NCI-H2171 (cell line): ENCODE results near the gene GABRG2.
"Not testable (repeated sequence)": the region's sequence is repeated elsewhere in the genome, so short reads cannot be mapped to it uniquely, and the experiment has no call there.

ENCODE experiments used
- DNase-seq: peaks from one replicate; lab custom pipeline; 2025; lab: John Stamatoyannopoulos, UW

The GABRG2 gene

DNA sequence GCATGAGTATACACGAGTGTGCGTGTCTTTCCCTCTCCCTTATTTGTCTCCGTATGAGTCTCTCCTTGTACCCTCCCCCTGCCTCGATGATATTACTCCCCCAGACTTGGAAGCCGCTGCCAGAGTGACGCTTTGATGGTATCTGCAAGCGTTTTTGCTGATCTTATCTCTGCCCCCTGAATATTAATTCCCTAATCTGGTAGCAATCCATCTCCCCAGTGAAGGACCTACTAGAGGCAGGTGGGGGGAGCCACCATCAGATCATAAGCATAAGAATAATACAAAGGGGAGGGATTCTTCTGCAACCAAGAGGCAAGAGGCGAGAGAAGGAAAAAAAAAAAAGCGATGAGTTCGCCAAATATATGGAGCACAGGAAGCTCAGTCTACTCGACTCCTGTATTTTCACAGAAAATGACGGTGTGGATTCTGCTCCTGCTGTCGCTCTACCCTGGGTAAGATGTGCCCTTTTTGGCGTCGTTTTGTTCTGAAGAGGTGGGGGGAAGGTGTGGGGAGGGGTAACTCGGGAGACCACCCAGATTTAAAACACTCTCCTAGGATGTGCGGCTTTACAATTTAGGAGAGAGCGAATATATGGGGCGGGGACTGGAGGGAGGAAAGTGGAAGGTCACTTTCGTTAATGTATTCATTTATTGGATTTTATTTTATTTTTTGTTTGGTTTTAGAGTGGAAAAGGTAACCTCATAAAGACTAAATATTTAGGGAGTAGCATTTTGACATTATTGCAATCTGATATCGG lies at the start of gene GABRG2:
Gene GABRG2, plus strand, starts transcription at position 119 of the 757 bp plus-strand sequence. Its CDS starts 227 bp downstream, at position 346.
- DNase-seq, result no peak

DNA sequence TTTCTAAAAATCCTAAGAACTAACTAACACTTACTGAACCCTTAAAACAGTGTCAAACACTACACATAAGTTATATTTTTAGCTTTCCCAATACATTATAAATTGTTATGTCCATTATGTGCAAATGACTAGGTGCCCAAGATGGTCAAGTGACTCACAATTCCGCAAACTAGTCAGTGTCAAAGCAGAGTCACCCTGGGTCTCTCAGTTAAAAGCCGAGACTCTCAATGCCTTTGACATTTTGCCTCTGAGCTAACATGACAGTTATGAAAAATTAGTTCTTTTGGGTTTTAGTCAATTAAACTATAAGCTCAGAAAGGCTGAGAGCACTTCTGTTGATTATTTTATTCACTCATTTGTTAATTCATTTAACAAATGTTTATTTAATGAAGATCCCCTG lies 42.3 kb upstream of the GABRG2 start:
- no peak for DNase-seq

DNA sequence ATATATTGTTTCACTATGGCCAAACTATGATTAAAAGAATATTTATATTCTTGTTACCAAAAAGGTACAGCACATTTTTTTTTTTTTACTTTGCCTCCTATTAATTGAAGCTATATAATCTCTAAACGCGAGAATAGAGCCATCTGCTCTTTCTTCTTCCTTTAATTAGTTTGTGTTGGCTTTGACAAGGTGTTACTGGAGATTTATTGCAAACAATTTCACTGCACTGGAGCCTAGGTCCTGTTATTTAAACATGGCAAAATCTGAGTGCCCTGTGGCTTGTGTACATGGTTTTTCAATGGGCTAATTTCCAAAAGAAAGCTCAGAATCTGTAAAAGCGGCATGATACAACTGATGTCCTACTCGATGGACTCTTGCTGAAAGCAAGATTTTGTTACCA lies 40.8 kb upstream of the GABRG2 start:
- DNase-seq, result no peak

DNA sequence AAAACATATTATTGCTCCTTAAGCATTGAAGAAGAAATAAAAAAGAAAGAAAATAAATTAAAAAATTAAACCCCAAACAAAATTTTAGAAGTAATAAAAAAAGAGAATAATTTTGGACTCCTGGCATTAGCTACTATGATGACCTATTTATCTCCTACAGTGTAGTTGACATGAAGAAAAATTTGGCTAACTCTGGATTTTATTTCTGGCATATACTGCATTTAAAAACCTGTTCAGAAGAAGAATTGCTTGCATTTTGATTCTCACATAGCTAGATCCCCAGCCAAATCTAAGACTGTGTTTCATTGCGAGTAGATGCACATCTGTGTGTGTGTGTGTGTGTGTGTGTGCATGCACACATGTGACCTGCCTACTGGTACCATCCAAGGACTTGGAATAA lies 30.1 kb upstream of the GABRG2 start:
- DNase-seq, result no peak

DNA sequence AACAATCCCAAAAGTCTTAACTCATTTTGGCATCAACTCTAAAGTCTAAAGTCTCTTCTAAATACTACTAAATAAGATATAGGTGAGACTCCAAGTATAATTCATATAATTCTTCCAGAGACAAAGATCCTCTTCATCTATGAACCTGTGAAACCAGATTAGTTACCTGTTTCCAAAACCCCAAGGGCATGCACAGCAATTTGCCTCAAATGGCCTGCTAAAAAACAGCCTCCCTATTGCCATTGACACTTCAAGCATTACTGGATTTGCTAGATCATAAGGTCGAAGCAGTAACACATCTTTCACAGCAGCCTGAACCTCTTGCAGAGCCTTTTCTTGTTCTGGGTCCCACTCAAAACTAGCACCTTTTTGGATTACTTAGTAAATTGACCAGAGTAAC lies 20.3 kb upstream of the GABRG2 start:
- DNase-seq, result no peak

DNA sequence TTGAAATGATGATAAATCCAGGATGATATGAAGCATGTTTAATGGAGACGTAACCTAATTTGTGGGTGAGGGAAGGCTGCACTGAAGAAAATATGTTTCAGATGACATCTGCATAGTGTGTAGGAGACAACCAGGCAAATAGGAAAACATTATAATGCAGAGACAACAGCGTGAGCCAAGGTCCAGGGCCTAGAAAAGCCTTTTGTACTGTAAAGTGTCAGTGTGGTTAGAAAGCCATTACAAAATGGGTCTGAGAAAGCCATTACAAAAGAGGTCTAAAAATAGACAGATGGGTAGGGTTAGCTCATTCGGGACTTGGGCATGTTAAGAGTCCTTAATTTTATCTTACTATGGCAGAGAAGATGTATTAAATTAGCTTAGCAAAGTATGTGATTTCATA lies 14.9 kb upstream of the GABRG2 start:
- no peak for DNase-seq

DNA sequence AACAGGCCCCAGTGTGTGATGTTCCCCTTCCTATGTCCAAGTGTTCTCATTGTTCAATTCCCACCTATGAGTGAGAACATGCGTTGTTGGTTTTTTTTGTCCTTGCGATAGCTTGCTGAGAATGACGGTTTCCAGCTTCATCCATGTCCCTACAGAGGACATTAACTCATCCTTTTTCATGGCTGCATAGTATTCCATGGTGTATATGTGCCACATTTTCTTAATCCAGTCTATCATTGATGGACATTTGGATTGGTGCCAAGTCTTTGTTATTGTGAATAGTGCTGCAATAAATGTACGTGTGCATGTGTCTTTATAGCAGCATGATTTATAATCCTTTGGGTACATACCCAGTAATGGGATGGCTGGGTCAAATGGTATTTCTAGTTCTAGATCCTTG lies 12.5 kb upstream of the GABRG2 start:
- not testable (repeated sequence) for DNase-seq

DNA sequence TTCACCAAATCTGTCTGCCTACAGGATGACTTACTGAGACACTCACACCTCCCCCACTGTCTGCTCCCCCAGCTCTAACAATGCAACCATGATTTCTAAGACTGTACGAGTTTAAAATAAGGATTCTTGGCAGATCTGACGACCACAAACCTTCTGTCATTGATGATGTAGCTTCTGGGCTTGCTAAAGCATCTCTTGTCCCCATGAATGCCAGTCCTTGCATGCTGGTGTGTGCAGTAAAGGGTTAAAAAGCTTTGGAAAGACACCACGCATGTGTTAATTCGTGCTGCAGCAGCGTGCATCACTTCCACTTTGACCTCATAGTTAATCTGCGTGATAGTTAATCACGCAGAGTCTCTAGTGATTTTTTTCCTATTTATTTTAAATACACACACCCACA lies 411 bp upstream of the GABRG2 start:
- DNase-seq, result no peak

DNA sequence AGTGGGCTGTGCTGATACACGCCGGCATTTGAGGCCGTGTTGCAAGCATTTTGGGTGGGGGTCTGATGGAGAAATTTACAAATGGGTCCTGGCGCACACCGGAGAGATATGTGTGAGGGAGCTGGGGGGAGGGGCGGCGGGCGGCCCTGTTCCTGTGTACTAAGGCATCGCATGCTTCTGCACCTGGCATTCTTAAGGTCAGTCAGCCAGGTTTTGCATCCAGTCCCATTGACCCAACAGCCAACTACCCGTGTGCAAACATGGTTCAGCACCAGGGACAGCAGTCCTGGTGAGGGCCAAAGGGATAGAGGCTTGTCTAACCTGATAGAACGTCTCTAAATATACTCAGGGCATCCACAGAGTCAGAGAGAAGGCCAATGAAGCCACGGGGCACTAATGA lies 839 bp downstream of the GABRG2 start:
- DNase-seq, result no peak

DNA sequence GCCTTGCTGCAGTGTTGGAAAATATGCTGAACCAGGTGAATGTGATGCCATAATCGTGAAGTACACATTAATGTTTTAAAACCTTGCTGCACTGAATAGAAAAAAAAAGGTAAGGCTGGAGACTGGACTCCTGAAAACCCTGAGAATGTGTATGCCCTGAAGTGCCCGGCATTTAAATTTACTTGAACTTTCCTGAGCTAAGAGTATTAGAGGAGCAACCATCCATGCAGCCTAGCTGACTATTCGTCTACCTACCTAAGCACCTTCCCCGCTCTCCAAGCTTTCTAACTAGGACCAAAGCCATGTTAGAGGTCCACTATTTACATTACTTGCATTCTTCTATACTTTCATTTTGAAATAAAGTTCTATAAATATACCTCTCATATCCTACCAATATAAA lies 1.4 kb downstream of the GABRG2 start:
- no peak for DNase-seq

DNA sequence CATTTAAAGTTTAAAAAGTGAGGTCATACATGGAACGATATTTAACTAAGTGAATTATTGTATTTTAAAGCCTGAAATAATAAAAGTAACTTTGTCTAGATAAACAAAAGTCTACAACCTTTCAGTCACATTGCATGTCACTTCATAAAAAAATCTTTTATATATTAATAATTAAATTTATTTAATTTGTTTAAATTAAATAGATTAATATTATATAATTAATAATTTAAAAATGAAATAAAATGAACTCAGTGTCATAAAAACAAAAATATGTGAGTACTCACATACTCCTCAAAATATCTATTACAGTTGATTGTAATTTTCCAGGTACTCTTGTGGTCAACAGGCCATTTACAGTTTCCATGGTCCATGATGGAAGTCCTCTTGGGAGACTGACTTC lies 11.2 kb downstream of the GABRG2 start:
- DNase-seq, result no peak

DNA sequence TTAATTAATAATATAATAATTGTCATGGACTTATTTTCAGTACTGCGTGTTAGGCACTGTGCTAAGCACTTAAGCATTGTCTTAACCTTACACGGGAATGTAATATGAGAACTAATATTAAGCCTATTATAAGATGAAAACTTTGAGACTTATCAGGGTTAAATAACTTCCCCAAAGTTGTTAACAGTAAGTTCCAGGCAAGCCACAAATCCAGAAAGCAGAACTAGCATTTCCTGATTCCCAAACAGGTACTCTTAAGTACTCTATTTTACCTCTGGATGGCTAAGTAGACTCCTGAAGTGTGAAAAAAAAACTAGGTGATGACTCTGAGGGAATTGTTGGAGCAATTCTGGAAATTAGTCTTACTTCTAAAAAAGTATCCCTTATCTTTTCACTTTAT lies 23.8 kb downstream of the GABRG2 start:
- DNase-seq, result no peak

DNA sequence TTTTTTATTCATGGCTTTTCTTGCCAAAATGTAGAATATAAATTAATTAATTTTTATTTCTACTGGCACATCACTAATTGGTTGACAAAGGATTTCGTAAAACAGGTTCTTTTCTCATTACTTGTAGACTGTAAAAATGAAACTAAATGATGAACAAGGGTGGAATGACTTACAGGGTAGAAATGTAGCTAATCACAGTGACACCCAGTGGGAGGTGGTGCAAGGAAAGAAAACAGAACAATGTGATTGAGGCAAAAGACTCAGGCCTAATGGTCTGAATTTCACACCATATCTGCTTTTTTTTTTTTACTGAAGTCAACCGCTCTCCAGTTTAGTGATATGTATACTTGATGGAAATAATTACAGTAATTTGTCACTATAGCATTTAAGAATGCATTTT lies 28.9 kb downstream of the GABRG2 start:
- DNase-seq, result no peak

DNA sequence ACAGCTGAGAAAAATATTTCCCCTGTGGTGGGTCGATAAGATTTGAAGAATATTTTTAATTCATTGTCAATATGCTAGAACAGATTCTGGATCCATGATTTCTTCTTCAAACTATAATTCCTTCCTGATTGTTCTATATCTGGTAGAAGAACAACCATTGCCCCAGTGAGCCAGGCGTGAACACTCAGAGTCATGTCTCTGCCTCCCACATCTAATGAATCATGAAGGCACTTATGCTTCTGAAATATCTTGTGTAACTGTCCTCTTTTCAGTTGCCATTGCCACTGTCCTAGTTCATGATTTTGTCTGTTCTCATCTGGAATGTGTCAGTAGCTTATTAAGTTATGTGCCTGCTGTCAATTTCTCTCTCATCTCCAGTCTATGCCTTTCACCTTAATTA lies 40.0 kb downstream of the GABRG2 start:
- DNase-seq, result no peak

DNA sequence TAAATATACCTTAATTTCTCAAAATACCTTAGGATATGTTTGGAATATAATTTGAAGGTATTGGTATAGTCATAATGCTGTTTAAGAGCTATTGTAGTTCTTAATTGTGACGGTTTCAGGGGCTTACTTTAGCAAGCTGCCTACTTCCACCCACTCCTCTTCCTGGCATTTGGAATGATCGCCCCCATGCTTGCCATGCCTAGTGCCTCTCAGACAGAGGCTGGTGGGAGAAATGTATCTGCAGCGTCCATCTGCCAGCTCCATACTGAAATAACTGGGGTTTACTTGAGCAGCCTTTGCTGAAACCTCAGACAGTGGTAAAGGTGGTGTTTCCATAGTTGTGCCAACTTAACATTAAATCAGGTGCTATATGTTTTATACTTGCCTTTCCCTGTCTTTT lies 52.2 kb downstream of the GABRG2 start:
- DNase-seq, result no peak

DNA sequence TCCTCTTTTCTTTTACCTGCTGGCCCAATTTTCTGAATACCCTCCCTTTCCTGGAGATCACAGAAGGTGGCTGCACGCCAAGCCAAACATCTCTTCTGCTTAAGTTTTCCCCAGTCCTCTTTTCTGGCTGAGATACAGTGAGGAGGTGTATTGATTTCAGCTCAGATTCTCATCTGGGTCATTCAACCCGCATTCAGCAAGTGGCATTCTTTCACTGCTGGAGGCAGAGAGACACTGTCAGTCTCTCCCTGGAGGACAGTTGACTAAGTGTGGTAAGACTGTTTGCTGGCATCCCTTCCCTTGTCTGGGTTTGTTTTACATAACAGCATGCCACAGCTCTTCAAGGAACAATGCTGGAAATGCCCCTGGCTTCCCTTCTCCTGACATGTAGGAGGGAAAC lies 60.5 kb downstream of the GABRG2 start:
- DNase-seq, result no peak

DNA sequence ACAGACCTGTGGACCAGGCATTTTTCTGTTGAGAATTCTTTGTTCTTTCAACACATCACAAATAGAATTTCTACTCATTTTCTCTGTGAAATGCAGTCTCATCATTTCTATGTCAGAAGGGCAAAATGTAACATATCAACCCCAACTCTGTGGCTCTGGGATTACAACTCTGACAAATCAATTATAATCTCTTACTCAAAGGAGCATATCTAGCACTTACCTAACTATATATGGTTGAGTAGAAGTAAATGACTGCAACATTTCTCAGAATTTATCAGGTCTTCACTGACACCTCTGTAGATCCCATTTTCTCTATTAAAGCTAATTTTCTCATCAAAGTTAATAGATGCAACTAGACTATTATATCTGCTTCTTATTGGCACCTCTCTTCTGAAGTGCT lies 64.8 kb downstream of the GABRG2 start:
- DNase-seq, result no peak

DNA sequence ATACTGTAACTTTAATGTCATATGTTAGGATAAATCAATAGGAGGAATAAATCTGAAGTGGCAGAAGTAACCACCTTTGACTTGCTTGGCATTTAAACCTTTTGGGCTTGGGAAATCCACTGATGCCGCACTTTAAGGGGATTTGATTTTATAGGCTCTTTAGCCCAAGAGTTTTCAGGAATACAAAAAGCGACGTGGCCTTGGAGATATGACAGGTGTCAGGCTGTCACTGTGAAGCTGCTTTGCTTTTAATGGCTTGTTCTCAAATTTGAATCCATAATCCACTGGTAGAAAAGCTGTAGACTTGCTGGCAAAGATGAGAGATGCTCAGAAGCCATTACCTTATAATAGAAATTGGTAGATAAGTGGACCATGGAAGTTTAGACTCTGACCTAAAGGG lies 71.6 kb downstream of the GABRG2 start:
- no peak for DNase-seq

DNA sequence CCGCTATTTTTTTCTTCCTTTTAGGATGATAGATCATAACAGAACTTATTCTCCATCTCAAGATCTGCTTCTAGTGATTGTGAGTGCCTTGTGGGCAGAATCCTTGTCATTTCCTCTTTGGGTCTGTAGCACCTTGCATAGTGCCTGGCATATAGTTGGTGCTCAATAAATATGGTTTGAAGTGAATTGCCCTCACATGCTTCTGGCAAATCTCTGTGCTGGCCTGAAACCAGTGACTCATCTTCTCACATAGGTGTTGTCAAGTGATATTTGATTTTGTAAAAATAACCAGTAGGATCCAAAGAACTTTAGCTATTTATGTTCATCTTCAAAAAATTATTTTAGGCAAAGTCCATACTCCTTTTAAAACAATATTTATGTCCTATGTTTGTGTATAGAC lies 86.7 kb downstream of the GABRG2 start:
- DNase-seq, result no peak

DNA sequence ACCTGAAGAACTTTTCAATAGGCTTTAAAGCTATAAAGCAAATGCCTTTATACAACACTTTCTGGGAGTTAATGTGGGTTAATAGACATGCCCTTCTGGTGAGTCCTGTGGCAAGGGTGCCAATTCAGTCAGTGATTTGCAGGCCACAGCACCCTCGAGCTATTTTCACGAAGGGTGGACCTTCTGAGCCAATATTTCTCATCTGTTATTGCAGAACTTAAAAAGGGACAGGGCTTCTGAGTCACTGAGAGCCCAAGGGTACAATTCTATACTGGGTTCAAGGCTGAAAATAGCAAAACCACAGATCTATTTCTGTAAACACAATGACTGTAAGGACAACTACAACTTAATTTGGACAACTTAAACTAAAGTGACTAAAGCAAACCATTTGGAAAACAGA lies 92.8 kb downstream of the GABRG2 start:
- DNase-seq, result no peak

DNA sequence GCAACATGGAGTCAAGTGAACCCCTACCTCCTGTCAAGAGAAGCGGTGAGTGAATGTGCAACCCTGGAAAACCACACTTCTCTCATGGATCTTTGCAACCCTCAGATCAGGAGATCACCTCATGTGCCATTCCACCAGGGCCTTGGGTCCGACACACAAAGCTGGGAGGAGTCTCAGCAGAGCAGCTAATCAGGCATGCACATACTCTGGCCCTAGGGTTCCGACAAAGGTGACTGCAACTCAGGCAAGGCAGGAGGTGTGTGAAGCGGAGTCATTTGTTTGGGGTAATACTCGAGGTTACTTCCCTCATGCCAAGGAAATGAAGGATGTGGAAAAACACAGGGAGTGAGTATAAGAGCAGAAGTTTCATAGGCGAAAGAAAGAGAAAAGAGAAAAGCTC lies 96.1 kb downstream of the GABRG2 start:
- no peak for DNase-seq

DNA sequence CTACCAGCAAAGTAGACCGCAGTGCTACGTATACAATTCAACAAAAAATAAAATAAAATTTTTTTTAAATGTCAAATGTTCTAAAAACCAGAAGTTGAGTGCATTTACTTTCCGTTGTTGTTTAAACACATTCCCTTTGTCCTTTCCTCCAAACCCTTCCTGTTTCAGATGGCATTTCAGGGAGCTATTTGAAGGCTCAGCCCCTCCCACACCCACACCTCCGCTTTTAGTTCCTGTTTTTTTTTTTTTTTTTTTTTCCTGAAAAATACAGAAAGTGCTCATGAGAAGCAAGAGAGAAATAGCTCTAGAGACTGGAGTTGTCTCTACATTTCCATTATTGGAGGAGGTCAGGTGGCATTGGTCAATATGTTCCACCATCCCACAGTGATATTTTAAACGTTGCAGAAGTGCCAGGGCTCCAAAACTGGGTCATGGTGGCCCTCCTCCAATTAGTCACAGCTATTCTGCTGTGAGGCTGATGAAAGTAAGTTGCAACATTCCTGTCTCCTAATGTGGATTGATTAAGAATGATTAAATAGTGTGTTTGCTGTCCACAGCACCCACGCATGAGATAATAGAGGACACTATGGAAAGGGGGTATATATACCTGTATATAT lies 106.9 kb downstream of the GABRG2 start:
- DNase-seq, result no peak

DNA sequence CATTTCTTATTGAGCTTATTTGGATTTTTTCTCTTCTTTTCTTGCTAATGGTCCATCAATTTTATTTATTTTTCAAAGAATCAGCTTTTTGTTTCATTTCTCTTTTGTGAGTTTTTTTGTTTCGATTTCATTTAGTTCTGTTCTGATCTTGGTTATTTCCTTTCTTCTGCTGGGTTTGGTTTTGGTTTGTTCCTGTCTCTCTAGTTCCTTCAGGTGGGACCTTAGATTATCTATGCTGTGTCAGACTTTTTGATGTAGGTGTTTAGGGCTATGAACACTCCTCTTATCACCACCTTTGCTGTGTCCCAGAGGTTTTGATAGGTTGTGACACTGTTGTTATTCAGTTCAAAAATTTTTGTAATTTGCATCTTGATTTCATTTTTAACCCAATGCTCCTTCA lies 119.8 kb downstream of the GABRG2 start:
- DNase-seq, result no peak

DNA sequence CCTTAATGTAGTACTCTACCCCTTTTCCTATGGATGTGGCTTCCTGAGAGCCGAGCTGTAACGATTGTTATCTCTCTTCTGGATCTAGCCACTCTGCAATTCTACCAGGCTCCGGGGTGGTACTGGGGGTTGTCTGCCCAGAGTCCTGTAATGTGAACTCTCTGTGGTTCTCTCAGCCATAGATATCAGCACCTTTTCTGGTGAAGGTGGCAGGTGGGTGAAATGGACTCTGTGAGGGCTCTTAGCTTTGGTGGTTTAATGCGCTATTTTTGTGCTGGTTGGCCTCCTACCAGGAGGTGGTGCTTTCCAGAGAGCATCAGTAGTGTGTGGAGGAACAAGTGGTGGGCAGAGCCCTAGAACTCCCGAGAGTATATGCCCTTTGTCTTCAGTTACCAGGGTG lies 122.1 kb downstream of the GABRG2 start:
- no peak for DNase-seq
